ENCODE results near the gene OR4D11.

OR4D11 gene

DNA sequence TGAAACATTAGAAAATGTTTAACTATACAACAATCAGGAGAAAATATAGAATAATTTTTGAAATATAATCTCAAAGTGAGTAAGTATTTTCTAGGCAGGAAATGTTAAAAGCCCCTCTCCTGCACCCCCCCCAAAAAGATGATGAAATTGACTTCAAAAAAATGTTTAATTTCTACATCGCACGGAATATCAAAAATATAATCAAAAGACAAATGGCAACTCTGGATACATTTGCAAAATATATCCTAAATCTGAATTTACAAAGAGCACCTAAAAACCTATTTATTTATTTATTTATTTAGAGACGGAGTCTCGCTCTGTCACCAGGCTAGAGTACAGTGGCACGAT is 44.9 kb downstream of the OR4D11 start:
- 96% methylated on average over 5 of the region's 5 CpGs for WGBS
- Histone ChIP-seq H3K27me3 (ENCODE audit: insufficient read depth, low read length) (no peaks in the 10 kb centered on the region), H3K9me3 (ENCODE audit: insufficient read depth, low read depth, low read length) (no peaks in the 10 kb centered on the region), H3K9ac (ENCODE audit: low read depth, low read length) (no peak overlapping the region), H3K36me3 (ENCODE audit: insufficient read depth, low read length) (no peaks in the 10 kb centered on the region), H3K4me1 (ENCODE audit: insufficient read depth, low read length) (peaks cover 10% of the 10 kb centered on the region; the same call in 1 of the 2 replicates), H3K27ac (ENCODE audit: low read depth, low read length) (peak overlapping the region; percentile 27; the same call in 1 of the 2 replicates), H3K4me3 (ENCODE audit: low read length) (no peak overlapping the region)

GRCh38 chr11:59550368-59550841 is 47.0 kb downstream of the OR4D11 start:
- peak overlapping the region; percentile 60; the same call in 1 of the 2 replicates for H3K9ac ChIP-seq (ENCODE audit: low read depth, low read length)
- WGBS, result under 1% methylated on average over 31 of the region's 31 CpGs
- H3K4me1 ChIP-seq (ENCODE audit: insufficient read depth, low read length), result peaks cover 10% of the 10 kb centered on the region; the same call in 1 of the 2 replicates
- peak overlapping the region; percentile 73; the same call in 1 of the 2 replicates for H3K27ac ChIP-seq (ENCODE audit: low read depth, low read length)
- peak overlapping the region; percentile 73 for H3K4me3 ChIP-seq (ENCODE audit: low read length)
- no peaks in the 10 kb centered on the region for H3K27me3 ChIP-seq (ENCODE audit: insufficient read depth, low read length)
- H3K9me3 ChIP-seq (ENCODE audit: insufficient read depth, low read depth, low read length), result no peaks in the 10 kb centered on the region
- H3K36me3 ChIP-seq (ENCODE audit: insufficient read depth, low read length), result no peaks in the 10 kb centered on the region

- Histone ChIP-seq H3K4me3 (ENCODE audit: low read length) (peak overlapping the region; percentile 73), H3K36me3 (ENCODE audit: insufficient read depth, low read length) (no peaks in the 10 kb centered on the region), H3K27me3 (ENCODE audit: insufficient read depth, low read length) (no peaks in the 10 kb centered on the region), H3K27ac (ENCODE audit: low read depth, low read length) (peak overlapping the region; percentile 55; the same call in 1 of the 2 replicates), H3K9me3 (ENCODE audit: insufficient read depth, low read depth, low read length) (no peaks in the 10 kb centered on the region), H3K9ac (ENCODE audit: low read depth, low read length) (peak overlapping the region; percentile 60; the same call in 1 of the 2 replicates), H3K4me1 (ENCODE audit: insufficient read depth, low read length) (peaks cover 10% of the 10 kb centered on the region; the same call in 1 of the 2 replicates)
- WGBS, result under 1% methylated on average over 33 of the region's 34 CpGs
These were observed 47.7 kb downstream of the OR4D11 start for GRCh38 chr11:59550842-59551658.

- Histone ChIP-seq H3K9me3 (ENCODE audit: insufficient read depth, low read depth, low read length) (no peaks in the 10 kb centered on the region), H3K27ac (ENCODE audit: low read depth, low read length) (no peak overlapping the region), H3K36me3 (ENCODE audit: insufficient read depth, low read length) (no peaks in the 10 kb centered on the region), H3K27me3 (ENCODE audit: insufficient read depth, low read length) (no peaks in the 10 kb centered on the region), H3K9ac (ENCODE audit: low read depth, low read length) (peak overlapping the region; percentile 31; the same call in 1 of the 2 replicates), H3K4me1 (ENCODE audit: insufficient read depth, low read length) (peaks cover 10% of the 10 kb centered on the region; the same call in 1 of the 2 replicates), H3K4me3 (ENCODE audit: low read length) (peak overlapping the region; percentile 73)
- WGBS, result 3% methylated on average over 29 of the region's 30 CpGs
These were observed 48.5 kb downstream of the OR4D11 start for GRCh38 chr11:59551659-59552521.

DNA sequence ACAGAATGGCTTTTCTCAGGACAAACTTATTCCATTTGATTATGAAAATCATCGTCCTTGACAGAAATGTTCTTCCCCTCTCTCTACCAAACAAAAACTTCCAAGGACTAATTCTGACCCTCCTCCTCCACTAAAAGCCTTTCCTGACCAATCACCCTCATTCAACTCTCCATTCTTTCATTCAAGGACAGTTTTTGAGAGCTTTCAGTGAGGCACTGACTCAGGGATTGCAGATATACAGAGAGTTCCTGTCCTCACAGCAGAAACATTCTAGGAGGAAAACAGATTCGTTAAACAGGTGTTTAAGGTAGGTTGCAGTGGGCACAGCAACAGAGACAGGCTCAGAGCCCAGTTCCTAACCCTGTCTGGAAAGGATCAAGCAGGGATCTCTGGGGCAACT is 49.5 kb downstream of the OR4D11 start:
- WGBS, result 53% methylated on average over 2 of the region's 2 CpGs
- Histone ChIP-seq H3K27me3 (ENCODE audit: insufficient read depth, low read length) (no peaks in the 10 kb centered on the region), H3K27ac (ENCODE audit: low read depth, low read length) (no peak overlapping the region; the same call in 1 of the 2 replicates), H3K4me3 (ENCODE audit: low read length) (peak overlapping the region; percentile 73), H3K4me1 (ENCODE audit: insufficient read depth, low read length) (peaks cover 9% of the 10 kb centered on the region; the same call in 1 of the 2 replicates), H3K9ac (ENCODE audit: low read depth, low read length) (no peak overlapping the region), H3K9me3 (ENCODE audit: insufficient read depth, low read depth, low read length) (no peaks in the 10 kb centered on the region), H3K36me3 (ENCODE audit: insufficient read depth, low read length) (no peaks in the 10 kb centered on the region)

GRCh38 chr11:59553323-59553722 is 49.9 kb downstream of the OR4D11 start:
- Histone ChIP-seq H3K9ac (ENCODE audit: low read depth, low read length) (no peak overlapping the region), H3K27ac (ENCODE audit: low read depth, low read length) (no peak overlapping the region), H3K9me3 (ENCODE audit: insufficient read depth, low read depth, low read length) (no peaks in the 10 kb centered on the region), H3K4me3 (ENCODE audit: low read length) (peak overlapping the region; percentile 73; the same call in 1 of the 2 replicates), H3K4me1 (ENCODE audit: insufficient read depth, low read length) (peaks cover 4% of the 10 kb centered on the region; the same call in 1 of the 2 replicates), H3K27me3 (ENCODE audit: insufficient read depth, low read length) (no peaks in the 10 kb centered on the region), H3K36me3 (ENCODE audit: insufficient read depth, low read length) (no peaks in the 10 kb centered on the region)
- WGBS, result 94% methylated on average over 21 of the region's 21 CpGs
